GM23248 (cell line): Measurements from ENCODE around the gene RAB8B.

ENCODE experiments used
- EZH2 ChIP-seq: fragments of 200-600 bp; sonication (generic); IDR thresholded peaks from 2 replicates; pipeline ENCODE4 v1.6.1; 2018; ENCODE audit warnings: antibody characterized with exemption, mild to moderate bottlenecking; ENCODE audit not compliant: insufficient read depth, poor library complexity, severe bottlenecking
- EZH2phosphoT487 ChIP-seq: fragments of 200-600 bp; sonication (generic); IDR thresholded peaks from 2 replicates; pipeline ENCODE4 v1.6.1; 2018; ENCODE audit warnings: antibody characterized with exemption, moderate library complexity, mild to moderate bottlenecking, low read depth; ENCODE audit not compliant: insufficient read depth

DNA sequence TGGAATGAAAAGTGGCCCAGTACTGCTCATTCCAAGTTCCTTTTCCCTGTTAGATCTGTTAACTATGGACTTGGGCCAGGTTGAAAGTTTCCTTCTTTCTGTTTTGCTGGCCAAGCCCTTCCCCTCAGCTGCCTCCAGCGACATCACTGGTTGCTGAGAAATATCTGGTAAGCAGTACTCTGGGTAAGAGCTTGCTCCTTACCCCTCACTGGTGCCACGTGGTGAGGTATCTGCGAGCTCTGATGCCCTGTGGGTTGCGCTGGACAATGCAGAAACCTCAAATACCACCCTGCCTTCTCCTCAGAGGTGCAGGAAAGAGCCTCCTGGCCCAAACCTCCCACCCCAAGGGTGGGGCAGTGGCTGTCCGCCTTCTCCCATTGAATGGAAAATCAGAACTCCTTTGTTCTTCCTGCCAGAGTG lies 45.1 kb downstream of the RAB8B start:
- TF ChIP-seq EZH2, result no peak
- TF ChIP-seq EZH2phosphoT487, result no peak
